RPMI7951 (cell line): ENCODE data around the gene POMC. TPM values are rescaled to one million over a fixed set of nuclear protein-coding genes. Genes with fewer than 3 reads are reported as not detected.
"Not testable (repeated sequence)": the region's sequence is repeated elsewhere in the genome, so short reads cannot be mapped to it uniquely, and the experiment has no call there.

Experiments used
- DNase-seq: peaks from one replicate; pipeline ENCODE4 v3.0.0-alpha.2; 2012; ENCODE audit warnings: low read depth
- total RNA-seq: library from RNA; depleted of rRNA; stranded (reverse); fragments of >200 nt; shearing (Covaris generic); gene quantifications from 2 replicates; pipeline ENCODE4 v1.2.3, GENCODE V29; 2014; rRNA removed

Gene POMC
- 5.8 and 9.0 TPM in 2 replicates for total RNA-seq

DNA sequence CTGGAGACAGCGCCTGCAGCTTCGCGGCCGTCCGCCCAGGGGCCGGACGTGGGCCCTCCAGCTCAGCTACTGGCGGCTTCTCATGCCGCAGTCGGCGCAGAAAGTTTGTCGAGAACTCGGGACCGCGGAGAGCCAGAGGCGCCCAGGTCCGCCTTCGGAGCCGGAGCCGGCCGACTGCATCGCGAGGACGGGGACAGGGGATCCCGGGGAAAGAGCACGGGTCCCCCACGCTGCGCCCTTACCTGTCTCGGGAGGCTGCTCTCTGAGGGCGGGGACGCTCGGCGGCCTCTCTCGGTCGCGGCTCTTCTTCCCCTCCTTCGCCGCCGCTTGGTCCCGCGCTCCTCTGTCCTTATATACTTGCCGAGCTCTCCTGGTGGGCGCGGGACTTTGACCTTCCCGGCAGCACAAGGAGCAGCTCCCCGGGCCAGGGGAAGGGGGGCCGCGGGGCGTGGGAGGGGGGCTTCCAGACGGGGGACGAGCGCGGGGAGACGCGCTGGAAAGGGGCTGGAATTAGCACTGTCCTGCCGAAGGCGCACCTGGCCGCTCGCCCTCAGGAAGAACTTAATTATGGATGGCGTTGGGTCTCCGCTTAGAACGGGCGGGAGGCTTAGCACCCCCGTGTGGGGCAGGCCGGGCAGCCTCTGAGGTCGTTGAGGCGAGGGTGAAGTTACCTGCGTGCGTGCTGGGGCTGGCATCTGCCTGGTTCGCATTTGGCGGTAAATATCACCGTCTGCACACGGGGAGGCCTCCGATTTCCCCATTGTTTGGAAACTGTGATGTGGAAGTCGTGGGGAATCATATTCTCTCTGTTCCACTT, at the start of gene POMC:
TSS of gene POMC (minus strand) at position 325 of the 817 bp plus-strand sequence. CDS start 3,808 bp downstream, outside the sequence.
- DNase-seq, result no peak

DNA sequence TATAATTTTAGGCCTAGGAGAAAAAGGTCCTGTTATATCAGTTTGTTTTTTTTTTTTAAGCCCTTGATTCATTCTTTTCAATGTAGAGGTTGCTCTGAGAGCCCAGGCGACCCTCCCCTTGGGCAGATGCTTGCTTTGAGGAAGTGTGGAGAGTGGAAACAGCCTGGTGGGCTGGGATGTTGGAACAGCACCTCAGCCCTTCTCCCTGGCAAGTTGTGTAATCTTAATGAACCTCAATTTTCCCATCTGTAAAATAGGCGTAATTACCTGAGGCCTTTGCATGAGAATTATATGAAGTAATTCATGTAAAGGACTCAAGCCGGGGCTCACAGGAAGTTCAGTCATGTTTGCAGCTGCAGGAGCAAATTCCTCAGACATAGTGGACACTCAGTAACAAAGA, 49.7 kb upstream of the POMC start:
- DNase-seq, result no peak

DNA sequence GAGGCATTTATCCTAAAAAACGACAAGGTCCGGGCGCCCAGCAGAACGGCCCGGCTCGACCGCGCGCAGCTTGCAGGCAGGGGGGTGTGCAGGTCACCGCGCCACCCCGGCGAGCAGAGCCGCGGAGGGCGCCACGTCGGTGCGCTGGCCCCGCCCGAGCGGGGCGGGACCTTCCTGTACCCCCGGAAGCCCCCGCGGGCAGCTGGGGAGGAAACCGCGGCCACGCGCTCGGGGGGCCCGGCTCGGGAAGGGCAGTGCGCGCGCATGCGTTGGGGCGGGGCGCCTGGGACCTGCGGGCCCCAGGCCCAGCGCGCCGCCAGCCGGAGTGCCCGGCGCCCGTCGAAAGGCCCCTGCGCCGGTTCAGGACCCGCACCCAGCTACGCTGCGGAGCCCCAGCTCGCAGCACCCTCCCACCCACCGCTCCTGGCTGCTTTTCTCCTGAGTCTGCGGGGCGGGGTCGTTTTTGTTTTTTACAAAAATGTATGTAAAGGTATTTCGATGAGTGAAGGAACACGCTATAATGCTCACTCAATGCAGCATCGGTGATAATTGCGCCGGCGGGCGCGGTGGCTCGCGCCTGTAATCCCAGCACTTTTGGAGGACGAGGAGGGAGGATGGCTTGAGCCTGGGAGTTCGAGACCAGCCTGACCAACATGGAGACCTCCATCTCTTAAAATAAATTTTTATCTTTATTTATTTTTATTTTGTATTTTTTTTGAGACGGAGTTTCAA, 47.7 kb upstream of the POMC start:
- peak; percentile 45 for DNase-seq

DNA sequence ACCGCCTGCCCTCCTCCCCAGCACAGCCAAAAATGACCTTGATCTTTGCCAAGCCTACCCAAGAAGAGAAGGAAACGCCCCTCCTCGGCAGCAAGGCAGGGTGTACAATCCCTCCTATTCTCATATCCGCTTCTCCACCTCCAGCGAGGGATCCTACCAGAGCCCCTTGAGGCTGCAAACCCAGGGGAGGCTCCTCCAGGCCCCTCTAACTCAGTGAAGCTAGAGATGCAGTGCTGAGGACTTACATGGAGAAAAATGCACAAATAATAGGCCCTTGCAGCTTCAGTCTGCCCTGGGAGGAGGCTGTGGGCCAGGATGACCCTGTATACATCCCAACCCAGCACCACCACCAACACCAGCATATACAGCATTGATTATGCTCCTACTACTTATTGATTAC, 46.9 kb upstream of the POMC start:
- DNase-seq, result no peak

DNA sequence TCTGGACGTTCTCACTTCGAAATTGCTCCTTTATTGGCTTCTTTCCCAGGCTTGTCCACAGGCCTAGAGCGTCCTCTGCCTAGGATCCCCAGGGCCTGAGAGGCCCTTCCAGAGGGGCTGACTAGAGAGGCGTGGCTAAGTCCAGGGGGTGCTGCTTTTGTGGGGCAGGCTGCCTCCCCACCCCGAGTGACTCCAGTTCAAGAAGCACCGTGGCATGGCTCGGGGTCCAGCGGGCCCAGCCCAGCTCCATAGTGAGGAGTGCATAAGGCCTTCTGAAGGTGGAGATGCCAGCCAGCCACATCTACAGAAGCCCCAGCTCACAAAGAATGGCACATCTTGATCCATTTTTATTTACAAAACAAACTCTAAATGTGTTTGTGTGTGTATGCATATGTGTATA, 44.8 kb upstream of the POMC start:
- no peak for DNase-seq

DNA sequence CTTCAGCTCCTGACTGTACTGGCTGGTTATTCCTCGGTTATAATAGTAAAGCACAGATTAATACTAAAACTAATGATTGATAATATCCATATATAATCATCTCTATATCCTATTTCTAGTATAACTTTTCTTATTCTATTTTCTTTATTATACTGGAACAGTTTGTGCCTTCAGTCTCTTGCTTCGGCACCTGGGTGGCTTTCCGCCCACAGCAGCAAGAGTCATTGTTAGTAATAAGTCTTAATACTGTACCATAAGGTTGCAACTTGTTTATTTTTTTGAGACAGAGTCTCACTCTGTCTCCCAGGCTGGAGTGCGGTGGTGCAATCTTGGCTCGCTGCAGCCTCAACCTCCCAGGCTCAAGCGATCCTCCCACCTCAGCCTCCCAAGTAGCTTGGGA, 42.5 kb upstream of the POMC start:
- DNase-seq, result not testable (repeated sequence)

DNA sequence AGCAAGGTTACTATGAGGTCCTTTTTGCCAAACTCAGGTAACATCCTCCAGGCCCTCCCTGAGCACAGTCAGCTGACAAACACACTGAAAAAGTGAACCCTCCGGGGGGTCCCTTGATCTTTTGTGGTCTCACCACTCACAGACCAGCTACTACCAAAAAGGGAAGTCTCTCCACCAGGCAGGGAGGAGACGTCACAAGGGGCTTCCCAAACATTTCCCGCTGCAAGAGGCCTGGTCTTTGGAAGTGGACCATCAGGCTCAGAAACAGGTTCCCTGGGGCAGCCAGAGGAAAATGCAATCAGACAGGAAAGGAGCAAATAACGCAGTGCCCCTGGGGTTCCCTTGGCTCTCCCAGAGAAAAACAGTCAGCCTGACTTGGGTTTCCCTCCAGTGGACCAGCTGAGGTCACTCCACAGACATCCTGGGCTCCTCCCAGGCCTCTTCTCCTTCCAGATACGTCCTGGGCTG, 38.7 kb upstream of the POMC start:
- no peak for DNase-seq

DNA sequence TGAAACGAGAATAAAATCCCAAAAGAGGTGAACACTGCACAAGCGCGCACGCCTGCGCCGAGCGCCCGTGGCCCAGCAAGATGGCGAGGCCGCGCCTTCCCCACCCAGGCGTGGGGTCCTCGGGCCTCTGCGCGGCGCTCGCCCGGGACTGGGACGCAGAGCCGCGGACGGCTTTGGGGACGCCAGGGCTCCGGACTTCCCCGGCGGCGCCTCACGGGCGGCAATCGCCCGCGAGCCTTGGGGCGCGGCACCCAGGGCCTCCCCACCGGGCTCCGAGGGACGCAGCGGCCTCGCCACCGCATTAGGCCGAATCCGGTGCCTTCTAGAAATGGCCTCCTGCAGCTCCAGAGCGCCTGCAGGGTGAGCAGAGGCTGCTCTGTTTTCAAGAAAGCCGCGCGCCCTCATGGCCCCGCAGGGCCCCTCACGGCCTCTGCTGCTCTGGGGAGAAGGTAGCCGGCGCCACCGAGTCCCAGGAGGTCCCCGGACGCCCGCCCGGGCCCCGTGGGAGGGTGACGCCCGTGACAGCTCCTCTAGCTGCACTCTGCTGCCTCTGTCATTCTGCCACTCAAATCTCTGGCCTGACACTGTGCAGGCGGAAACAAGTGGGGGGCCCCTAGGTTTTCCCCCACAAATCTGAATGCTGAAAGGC, 35.9 kb upstream of the POMC start:
- DNase-seq, result no peak

DNA sequence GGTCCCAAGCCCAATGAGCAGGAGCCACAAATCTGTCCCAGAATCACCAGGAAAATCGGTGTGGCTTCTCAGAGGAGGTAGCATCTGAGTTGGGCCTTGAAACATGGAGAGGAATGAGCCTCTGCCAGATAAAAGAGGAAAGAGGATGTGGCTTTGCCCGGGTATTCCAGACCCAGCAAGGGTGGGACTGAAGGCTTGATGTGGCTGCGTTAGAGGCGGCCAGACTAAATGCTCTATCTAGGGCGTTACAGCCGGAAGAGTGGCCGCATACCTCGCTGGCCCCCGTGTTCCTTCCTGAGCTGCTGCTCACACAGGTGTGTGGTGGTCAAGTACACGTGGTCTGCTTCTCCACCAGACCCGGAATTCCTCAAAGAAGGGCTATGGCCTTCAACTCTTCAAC, 33.9 kb upstream of the POMC start:
- DNase-seq, result no peak

DNA sequence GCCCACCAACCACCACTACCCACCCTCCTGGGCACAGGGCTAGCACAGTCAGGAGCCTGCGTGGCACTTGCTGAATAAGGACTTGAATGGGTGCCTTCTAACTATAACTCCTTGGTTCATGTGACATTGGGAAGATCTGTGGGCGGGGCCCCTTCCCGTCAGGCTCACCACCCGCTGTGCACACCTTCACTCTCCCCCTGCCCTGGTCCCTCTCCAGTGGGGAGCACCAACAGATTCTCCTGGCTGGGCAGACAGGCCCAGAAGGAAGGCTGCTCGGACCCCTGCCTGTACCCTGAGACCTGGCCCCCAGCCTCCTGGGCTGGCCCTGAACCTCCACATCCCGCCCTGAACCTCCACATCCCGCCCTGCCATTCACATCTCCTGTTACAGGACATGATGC, 33.4 kb upstream of the POMC start:
- DNase-seq, result no peak

DNA sequence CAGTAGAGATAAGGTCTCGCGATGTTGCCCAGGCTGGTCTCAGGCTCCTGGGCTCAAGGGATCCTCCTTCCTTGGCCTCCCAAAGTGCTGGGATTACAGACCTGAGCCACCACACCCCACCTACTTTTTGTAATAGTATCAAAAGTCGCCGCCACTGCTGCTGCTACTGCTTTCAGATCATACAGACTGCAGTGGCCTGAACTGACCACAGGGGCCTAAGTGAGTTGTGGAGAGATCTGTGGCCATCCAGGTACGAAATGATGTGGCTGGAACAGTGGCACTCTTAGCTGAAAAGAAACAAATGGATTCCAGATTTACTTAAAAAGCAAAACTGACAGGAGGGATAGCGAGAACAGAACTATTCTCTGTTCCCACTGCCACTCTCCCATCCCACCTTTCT, 32.9 kb upstream of the POMC start:
- DNase-seq, result no peak

DNA sequence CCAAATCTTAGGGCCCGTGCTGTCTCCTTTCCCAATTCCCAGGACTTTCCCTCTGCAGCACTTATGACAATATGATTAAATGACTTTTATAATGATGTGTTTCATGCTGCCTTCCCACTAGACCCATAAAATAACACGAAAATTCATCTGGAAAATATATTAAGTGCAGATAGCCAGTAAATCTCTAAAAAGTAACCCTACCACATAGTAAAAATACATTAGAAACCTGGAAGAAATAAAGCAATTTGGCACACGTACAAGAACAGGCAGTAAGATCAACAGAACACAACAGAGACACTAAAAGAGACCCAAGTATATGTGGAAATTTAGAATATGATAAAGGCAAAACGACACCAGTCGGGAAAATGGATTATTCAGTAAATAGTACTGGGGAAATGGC, 30.2 kb upstream of the POMC start:
- DNase-seq, result no peak

DNA sequence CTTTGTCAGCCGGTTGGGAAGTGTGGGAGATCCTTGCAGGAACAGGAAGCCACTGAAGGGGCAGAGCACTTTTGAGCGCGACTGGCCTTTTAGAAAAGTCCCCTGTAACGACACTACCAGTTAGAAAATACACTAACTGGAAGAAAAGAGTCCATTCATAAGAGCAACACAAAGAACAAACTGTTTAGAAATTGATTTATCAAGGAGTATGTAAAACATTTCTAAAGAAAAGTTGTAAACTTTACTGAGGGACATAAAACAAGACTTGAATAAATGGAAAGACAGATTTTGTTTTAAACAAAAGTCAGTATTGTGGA, 29.8 kb upstream of the POMC start:
- peak; percentile 14 for DNase-seq

DNA sequence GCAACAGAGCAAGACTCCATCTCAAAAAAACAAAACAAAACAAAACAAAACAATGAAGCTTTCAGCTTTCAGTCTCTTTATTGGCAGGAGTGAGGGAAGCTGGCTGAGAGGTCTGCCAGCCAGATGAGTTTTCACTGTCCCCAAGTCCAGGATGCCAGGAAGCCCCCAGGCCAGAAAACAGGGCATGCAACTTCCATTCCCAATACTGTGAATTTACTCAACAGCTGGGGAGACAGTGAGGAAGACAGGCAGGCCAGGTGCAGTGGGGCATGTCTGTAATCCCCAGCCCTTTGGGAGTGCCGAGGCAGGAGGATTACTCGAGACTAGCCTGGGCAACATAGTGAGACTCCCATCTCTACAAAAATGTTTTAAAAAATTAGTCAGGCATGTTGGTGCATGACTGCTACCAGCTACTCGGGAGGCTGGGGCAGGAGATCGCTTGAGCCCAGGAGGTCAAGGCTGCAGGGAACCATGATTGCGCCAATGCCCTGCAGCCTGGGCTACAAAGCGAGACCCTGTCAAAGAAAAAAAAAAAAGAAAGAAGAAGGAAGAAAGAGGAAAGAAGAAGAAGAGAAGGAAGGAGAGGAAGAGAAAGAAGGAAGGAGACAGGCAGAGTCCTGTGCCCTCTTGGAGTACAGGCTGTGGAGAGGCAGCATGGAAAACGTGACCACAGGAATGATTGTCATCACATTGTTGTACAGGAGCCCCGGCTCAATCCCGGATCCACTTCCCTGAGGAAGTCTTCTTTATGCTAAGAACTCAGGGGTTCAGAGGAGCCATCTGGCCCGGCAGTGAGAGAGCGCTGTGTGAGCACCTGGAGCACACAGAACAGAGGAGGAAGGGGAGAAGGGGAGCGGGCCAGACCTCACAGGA, 29.2 kb upstream of the POMC start:
- DNase-seq, result peak; percentile 49

DNA sequence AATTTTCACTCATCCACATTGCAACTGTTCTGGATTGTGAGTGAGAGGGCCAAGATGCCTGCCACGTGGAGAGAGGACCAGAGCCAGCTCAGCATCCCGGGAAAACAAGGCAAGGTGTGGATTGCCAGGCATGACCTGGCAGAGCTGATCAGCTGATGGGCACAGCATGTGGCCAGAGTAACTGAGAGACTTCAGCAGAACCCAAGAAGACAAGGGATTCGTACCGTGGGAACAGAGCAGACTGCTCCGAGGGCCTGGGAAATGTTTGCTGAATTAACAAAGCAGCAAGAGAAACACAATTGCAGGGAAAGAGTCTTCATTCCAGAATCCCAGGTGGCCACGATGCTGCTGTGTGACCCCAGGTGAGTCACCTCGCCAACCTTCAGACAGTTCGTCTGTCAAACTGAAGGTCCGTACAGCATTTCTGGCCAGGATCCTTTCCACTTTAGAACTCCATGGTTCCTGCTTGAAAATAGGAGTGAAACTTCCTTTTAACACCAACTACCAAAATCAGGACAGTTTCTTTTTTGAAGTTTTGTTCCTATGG, 26.3 kb upstream of the POMC start:
- no peak for DNase-seq

DNA sequence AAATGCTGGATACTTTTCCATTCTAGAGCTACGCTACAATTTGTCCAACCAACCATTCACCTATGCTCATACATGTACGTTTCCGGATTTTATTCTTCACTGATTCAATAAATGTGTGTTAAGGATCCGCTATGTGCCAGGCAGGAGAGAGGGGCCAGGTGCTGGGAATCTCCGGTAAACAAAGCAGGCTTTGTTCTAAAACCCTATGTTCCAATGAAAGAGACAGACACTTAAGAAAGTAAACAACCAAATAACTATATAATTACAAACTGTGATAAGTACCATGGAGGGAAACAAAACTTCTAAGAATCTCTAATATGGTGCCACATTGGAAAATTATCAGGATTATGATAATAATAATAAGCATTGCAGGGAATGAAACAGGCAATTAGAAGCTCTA, 22.2 kb upstream of the POMC start:
- no peak for DNase-seq

DNA sequence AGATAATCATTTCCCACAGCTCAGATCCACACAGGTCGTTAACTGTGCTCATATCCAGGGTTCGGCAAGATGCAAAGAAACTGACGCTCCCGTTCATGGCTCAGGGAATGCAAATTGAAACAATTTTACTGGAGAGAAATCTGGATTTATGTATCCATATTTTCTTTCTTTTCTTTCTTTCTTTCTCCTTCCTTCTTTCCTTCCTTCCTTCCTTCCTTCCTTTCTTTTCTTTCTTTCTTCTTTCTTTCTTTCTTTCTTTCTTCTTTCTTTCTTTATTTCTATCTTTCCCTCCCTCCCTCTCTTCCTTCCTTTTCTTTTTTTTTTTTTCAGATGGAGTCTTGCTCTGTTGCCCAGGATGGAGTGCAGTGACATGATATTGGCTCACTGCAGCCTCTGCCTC, 20.0 kb upstream of the POMC start:
- DNase-seq, result no peak

DNA sequence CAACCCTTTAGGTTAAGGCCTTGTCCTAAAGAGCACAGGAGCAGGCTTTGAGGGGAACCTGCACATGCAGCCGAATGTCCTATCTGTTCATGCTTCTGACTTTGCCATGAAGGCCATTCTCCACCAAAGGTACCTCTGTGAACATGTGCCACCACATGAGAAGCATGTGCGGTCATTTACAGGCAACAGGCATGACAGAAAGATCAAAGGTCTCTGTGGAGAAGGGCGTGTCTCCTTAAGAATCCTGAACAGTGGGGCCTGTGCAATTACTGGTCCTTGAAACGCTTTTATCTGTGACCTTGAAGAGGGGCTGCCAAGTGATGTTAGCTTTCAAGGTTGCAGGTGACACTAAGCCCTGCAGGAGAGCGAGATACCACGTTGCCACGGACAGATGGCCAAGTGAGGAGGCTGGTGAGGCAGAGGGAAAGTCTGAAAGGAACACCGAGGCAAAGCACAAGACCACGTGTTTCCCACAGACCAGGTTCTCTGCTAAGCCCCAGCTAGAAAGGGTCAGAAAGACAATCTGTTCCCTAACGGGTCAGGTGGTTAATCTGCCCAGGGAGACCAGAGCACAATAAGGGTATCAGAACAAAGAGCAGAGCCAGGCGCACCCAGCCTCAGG, 19.5 kb upstream of the POMC start:
- no peak for DNase-seq

DNA sequence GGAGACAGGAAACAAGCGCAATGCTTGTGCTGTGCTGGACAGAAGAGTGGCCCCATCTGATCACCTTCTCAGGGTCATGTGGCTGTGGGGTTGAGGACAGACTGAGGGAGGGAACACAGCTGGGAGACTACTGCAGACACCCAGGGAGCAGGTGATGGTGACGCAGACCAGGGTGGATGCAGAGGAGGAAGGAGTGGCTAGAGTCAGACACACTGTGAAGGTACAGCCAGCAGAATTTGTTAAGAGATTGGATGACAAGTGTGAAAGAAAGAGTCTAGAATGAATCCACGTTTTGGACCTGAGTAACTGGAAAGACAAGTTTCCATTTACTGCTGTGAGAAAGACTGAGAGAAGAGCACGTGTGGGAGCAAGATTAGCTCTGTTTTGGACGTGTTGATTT, 15.9 kb upstream of the POMC start:
- no peak for DNase-seq

DNA sequence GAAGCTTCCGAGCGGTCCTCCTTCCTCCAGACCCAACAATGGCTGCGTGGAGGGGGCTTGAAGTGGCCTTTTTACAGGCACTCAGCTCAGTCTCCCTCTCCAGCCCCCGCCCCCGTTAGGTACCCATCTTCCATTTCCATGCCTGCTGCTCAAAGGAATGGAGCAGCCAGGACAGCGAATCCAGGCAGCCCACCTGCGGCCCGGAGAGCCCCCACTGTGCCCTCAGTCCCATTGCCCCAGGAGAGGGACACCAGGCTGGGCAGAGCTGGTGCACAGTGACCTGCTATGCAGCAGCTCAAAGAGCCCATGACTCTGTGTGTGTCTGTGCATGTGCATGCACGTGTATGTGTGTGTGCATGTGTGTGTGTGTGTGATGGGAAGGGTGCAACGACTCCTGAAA, 10.6 kb upstream of the POMC start:
- DNase-seq, result no peak

DNA sequence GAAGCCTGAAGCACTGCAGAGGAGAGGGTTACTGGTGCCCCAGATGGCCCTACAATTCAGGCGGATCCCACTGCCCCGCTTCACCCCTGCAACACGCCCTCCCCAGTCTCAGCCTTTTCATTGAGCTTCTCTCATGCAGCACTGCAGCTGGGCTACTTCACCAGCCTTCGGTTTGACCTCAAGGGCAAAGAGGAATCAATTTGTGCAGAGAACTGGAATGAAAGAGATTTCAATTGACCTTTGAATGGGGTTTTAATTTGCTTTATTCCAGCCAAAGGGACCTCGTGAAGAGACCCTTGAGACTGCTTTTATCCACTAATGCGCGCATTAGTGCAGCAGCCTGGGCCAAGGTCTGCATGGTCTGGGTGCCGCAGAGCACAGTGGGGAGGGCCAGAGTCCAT, 8.8 kb upstream of the POMC start:
- no peak for DNase-seq
